Colonic mucosa (tissue), 4 donors: Measurements from ENCODE around the gene SLC9B1. TPM values are rescaled to one million over a fixed set of nuclear protein-coding genes. Genes with fewer than 3 reads are reported as not detected.

ENCODE experiments used
- DNase-seq: peaks from one replicate; pipeline ENCODE4 v3.0.0-alpha.2; 2020
- H3K27ac ChIP-seq: fragments of 200-600 bp; one replicate; pipeline ENCODE4 v1.8.0; 2021
- H3K27me3 ChIP-seq: fragments of 200-600 bp; one replicate; pipeline ENCODE4 v1.8.0; 2021
- H3K36me3 ChIP-seq: fragments of 200-600 bp; one replicate; pipeline ENCODE4 v1.8.0; 2021
- H3K4me1 ChIP-seq: fragments of 200-600 bp; one replicate; pipeline ENCODE4 v1.8.0; 2021; ENCODE audit warnings: mild to moderate bottlenecking
- H3K4me3 ChIP-seq: fragments of 200-600 bp; one replicate; pipeline ENCODE4 v1.8.0; 2021
- H3K9ac ChIP-seq, 2 donors: one replicate each; pipeline ENCODE4 v1.7.0; 2013; ENCODE audit warnings: control low read depth in 2 of 2, low read depth in 2 of 2, low read length in 2 of 2
- H3K9me3 ChIP-seq: fragments of 200-600 bp; one replicate; pipeline ENCODE4 v1.8.0; 2021
- intact Hi-C: fragments of 100-400 bp; cut with DNase I; formaldehyde crosslinking; loops from one replicate; pipeline ENCODE4 v1.14.1; 2022
- total RNA-seq, 2 donors: library from RNA; stranded (reverse); fragmentation: NEBNext Ultra II Directional in 1 of 2; extraction: Animal tissue kit (Norgen Biotek cat#: 25700) in 1 of 2; gene quantifications; one replicate each; pipeline ENCODE4 v1.2.1, GENCODE V29; 2021
- TF ChIP-seq, protein P1 (sequence below): fragments of 200-600 bp; IDR thresholded peaks from one replicate; pipeline ENCODE4 v1.8.0; 2022; ENCODE audit warnings: antibody characterized with exemption, mild to moderate bottlenecking
- donor health status: healthy.
- donor health status: DM: no; HTN: no; CAD: no.
- donor health status: DM: no; HTN: no; CAD: no.

Gene SLC9B1
- total RNA-seq, 2 donors from 2014 or later, result not detected

- no peaks in the 10 kb centered on the region for H3K4me1 ChIP-seq
- no peak overlapping the region for H3K27ac ChIP-seq
- no peaks in the 10 kb centered on the region for H3K9me3 ChIP-seq
- no peaks in the 10 kb centered on the region for H3K36me3 ChIP-seq
- H3K9ac ChIP-seq, result no peak overlapping the region
- H3K27me3 ChIP-seq, result no peaks in the 10 kb centered on the region
- TF ChIP-seq, protein P1, sequence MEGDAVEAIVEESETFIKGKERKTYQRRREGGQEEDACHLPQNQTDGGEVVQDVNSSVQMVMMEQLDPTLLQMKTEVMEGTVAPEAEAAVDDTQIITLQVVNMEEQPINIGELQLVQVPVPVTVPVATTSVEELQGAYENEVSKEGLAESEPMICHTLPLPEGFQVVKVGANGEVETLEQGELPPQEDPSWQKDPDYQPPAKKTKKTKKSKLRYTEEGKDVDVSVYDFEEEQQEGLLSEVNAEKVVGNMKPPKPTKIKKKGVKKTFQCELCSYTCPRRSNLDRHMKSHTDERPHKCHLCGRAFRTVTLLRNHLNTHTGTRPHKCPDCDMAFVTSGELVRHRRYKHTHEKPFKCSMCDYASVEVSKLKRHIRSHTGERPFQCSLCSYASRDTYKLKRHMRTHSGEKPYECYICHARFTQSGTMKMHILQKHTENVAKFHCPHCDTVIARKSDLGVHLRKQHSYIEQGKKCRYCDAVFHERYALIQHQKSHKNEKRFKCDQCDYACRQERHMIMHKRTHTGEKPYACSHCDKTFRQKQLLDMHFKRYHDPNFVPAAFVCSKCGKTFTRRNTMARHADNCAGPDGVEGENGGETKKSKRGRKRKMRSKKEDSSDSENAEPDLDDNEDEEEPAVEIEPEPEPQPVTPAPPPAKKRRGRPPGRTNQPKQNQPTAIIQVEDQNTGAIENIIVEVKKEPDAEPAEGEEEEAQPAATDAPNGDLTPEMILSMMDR, result no peak
- DNase-seq, result no peak
- H3K4me3 ChIP-seq, result no peak overlapping the region
- intact Hi-C loops, result no loop called here
Measured at GRCh38 chr4:102860611-102861324, 158.7 kb downstream of the SLC9B1 start.

GRCh38 chr4:102858828-102859464 lies 160.6 kb downstream of the SLC9B1 start:
- Histone ChIP-seq H3K27ac (no peak overlapping the region), H3K27me3 (no peaks in the 10 kb centered on the region), H3K4me3 (no peak overlapping the region), H3K36me3 (no peaks in the 10 kb centered on the region), H3K9ac (no peak overlapping the region), H3K4me1 (no peaks in the 10 kb centered on the region), H3K9me3 (no peaks in the 10 kb centered on the region)
- TF ChIP-seq, protein P1, result no peak
- intact Hi-C loops, result no loop called here
- DNase-seq, result no peak

Other genes starting within 250 kb of the SLC9B1 start
- 100 to 1,000 TPM; 290 to 346 TPM for gene UBE2D3, start 192.2 kb downstream of the SLC9B1 start, total RNA-seq
- gene CISD2, start 150.7 kb downstream of the SLC9B1 start, total RNA-seq, result 10 to 100 TPM; 30.7 to 41.5 TPM
- gene SLC9B2, start 57.1 kb upstream of the SLC9B1 start, total RNA-seq, result 1 to 10 TPM; 1.3 to 2.9 TPM
- gene BDH2, start 80.1 kb upstream of the SLC9B1 start, total RNA-seq, result 10 to 100 TPM; 14.0 to 35.3 TPM
- 10 to 100 TPM in 1 of 2 donors, 1 to 10 TPM in 1; 9.8 to 23.2 TPM for gene CENPE, start 178.6 kb upstream of the SLC9B1 start, total RNA-seq